Duodenal mucosa (tissue), 2 donors: ENCODE data around the gene ANO4.
"Not testable (repeated sequence)": the region's sequence is repeated elsewhere in the genome, so short reads cannot be mapped to it uniquely, and the experiment has no call there.

Experiments used
- H3K27ac ChIP-seq: one replicate; pipeline ENCODE4 v1.7.0; 2013; ENCODE audit warnings: low read depth, low read length
- H3K27me3 ChIP-seq, 2 donors: one replicate each; pipeline ENCODE4 v1.7.0; 2013; ENCODE audit warnings: low read length in 2 of 2, control low read depth in 1 of 2; ENCODE audit not compliant: insufficient read depth in 2 of 2, control insufficient read depth in 1 of 2
- H3K36me3 ChIP-seq, 2 donors: one replicate each; pipeline ENCODE4 v1.7.0; 2013; ENCODE audit warnings: low read length in 2 of 2, control low read depth in 1 of 2; ENCODE audit not compliant: insufficient read depth in 2 of 2, control insufficient read depth in 1 of 2
- H3K4me1 ChIP-seq, 2 donors: one replicate each; pipeline ENCODE4 v1.7.0; 2013; ENCODE audit warnings: low read length in 2 of 2, control low read depth in 1 of 2; ENCODE audit not compliant: insufficient read depth in 2 of 2, control insufficient read depth in 1 of 2
- H3K4me3 ChIP-seq, 2 donors: one replicate each; pipeline ENCODE4 v1.7.0; 2013; ENCODE audit warnings: low read length in 2 of 2, low read depth in 1 of 2
- H3K9ac ChIP-seq, 2 donors: one replicate each; pipeline ENCODE4 v1.7.0; 2013; ENCODE audit warnings: low read length in 2 of 2, low read depth in 1 of 2
- H3K9me3 ChIP-seq, 2 donors: one replicate each; pipeline ENCODE4 v1.7.0; 2013; ENCODE audit warnings: low read length in 2 of 2, control low read depth in 1 of 2; ENCODE audit not compliant: control insufficient read depth in 1 of 2

ANO4 gene

GRCh38 chr12:101062508-101062907 lies 267.9 kb downstream of the ANO4 start:
- not testable (repeated sequence) for H3K36me3 ChIP-seq, H3K4me1 ChIP-seq, H3K27ac ChIP-seq, H3K9ac ChIP-seq, H3K27me3 ChIP-seq, H3K4me3 ChIP-seq, H3K9me3 ChIP-seq

- H3K4me3 ChIP-seq = no peak overlapping the region
- H3K27me3 ChIP-seq = no peaks in the 10 kb centered on the region
- no peaks in the 10 kb centered on the region for H3K4me1 ChIP-seq
- no peaks in the 10 kb centered on the region for H3K9me3 ChIP-seq
- no peak overlapping the region for H3K27ac ChIP-seq
- no peaks in the 10 kb centered on the region for H3K36me3 ChIP-seq
- no peak overlapping the region for H3K9ac ChIP-seq
These were observed 270.1 kb downstream of the ANO4 start for GRCh38 chr12:101064721-101065120.

- no peak overlapping the region for H3K4me3 ChIP-seq
- H3K9me3 ChIP-seq = no peaks in the 10 kb centered on the region
- no peak overlapping the region for H3K9ac ChIP-seq
- no peaks in the 10 kb centered on the region for H3K36me3 ChIP-seq
- no peaks in the 10 kb centered on the region for H3K27me3 ChIP-seq
- no peak overlapping the region for H3K27ac ChIP-seq
- no peaks in the 10 kb centered on the region for H3K4me1 ChIP-seq
These were observed 271.9 kb downstream of the ANO4 start for GRCh38 chr12:101066489-101066888.

GRCh38 chr12:101068402-101068801 lies 273.8 kb downstream of the ANO4 start:
- H3K4me3 ChIP-seq = no peak overlapping the region
- no peak overlapping the region for H3K9ac ChIP-seq
- H3K9me3 ChIP-seq = peaks cover 0 to 3% of the 10 kb centered on the region in 2 donors
- H3K27me3 ChIP-seq = no peaks in the 10 kb centered on the region
- no peak overlapping the region for H3K27ac ChIP-seq
- no peaks in the 10 kb centered on the region for H3K36me3 ChIP-seq
- no peaks in the 10 kb centered on the region for H3K4me1 ChIP-seq

- Histone ChIP-seq H3K4me1 (no peaks in the 10 kb centered on the region), H3K4me3 (no peak overlapping the region), H3K36me3 (no peaks in the 10 kb centered on the region), H3K27me3 (no peaks in the 10 kb centered on the region), H3K27ac (no peak overlapping the region), H3K9me3 (peaks cover 0 to 3% of the 10 kb centered on the region in 2 donors), H3K9ac (no peak overlapping the region)
These were observed 274.3 kb downstream of the ANO4 start for GRCh38 chr12:101068836-101069235.

GRCh38 chr12:101074940-101075680 lies 280.5 kb downstream of the ANO4 start:
- no peak overlapping the region for H3K4me3 ChIP-seq
- H3K27me3 ChIP-seq = no peaks in the 10 kb centered on the region
- no peak overlapping the region for H3K9ac ChIP-seq
- H3K4me1 ChIP-seq = no peaks in the 10 kb centered on the region
- peaks cover 0 to 3% of the 10 kb centered on the region in 2 donors for H3K9me3 ChIP-seq
- H3K36me3 ChIP-seq = no peaks in the 10 kb centered on the region
- no peak overlapping the region for H3K27ac ChIP-seq

- Histone ChIP-seq H3K27me3 (no peaks in the 10 kb centered on the region), H3K4me1 (no peaks in the 10 kb centered on the region), H3K9me3 (peaks cover 0 to 2% of the 10 kb centered on the region in 2 donors), H3K4me3 (no peak overlapping the region), H3K9ac (no peak overlapping the region), H3K36me3 (no peaks in the 10 kb centered on the region), H3K27ac (no peak overlapping the region)
These were observed 282.3 kb downstream of the ANO4 start for GRCh38 chr12:101076921-101077320.

- Histone ChIP-seq H3K36me3 (no peaks in the 10 kb centered on the region), H3K27me3 (no peaks in the 10 kb centered on the region), H3K27ac (no peak overlapping the region), H3K4me1 (no peaks in the 10 kb centered on the region), H3K9ac (no peak overlapping the region), H3K9me3 (no peaks in the 10 kb centered on the region), H3K4me3 (no peak overlapping the region)
These were observed 283.4 kb downstream of the ANO4 start for GRCh38 chr12:101077791-101078528.

- Histone ChIP-seq H3K9me3 (no peaks in the 10 kb centered on the region), H3K9ac (no peak overlapping the region), H3K27ac (no peak overlapping the region)
These were observed 284.1 kb downstream of the ANO4 start for GRCh38 chr12:101078536-101079285.

GRCh38 chr12:101082706-101083105 lies 288.1 kb downstream of the ANO4 start:
- no peak overlapping the region for H3K27ac ChIP-seq

More at GRCh38 chr12:101078536-101079285, 284.1 kb downstream of the ANO4 start:
- Histone ChIP-seq H3K27me3 (no peaks in the 10 kb centered on the region), H3K36me3 (no peaks in the 10 kb centered on the region), H3K4me3 (no peak overlapping the region), H3K4me1 (no peaks in the 10 kb centered on the region)

More at GRCh38 chr12:101082706-101083105, 288.1 kb downstream of the ANO4 start:
- Histone ChIP-seq H3K4me3 (no peak overlapping the region), H3K36me3 (no peaks in the 10 kb centered on the region), H3K9me3 (no peaks in the 10 kb centered on the region), H3K27me3 (no peaks in the 10 kb centered on the region), H3K4me1 (no peaks in the 10 kb centered on the region), H3K9ac (no peak overlapping the region)
